Measurements from ENCODE around the gene MASP1.

The MASP1 gene, protein sequence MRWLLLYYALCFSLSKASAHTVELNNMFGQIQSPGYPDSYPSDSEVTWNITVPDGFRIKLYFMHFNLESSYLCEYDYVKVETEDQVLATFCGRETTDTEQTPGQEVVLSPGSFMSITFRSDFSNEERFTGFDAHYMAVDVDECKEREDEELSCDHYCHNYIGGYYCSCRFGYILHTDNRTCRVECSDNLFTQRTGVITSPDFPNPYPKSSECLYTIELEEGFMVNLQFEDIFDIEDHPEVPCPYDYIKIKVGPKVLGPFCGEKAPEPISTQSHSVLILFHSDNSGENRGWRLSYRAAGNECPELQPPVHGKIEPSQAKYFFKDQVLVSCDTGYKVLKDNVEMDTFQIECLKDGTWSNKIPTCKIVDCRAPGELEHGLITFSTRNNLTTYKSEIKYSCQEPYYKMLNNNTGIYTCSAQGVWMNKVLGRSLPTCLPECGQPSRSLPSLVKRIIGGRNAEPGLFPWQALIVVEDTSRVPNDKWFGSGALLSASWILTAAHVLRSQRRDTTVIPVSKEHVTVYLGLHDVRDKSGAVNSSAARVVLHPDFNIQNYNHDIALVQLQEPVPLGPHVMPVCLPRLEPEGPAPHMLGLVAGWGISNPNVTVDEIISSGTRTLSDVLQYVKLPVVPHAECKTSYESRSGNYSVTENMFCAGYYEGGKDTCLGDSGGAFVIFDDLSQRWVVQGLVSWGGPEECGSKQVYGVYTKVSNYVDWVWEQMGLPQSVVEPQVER
- 0 reads per million in 2 donors for total RNA-seq

DNA sequence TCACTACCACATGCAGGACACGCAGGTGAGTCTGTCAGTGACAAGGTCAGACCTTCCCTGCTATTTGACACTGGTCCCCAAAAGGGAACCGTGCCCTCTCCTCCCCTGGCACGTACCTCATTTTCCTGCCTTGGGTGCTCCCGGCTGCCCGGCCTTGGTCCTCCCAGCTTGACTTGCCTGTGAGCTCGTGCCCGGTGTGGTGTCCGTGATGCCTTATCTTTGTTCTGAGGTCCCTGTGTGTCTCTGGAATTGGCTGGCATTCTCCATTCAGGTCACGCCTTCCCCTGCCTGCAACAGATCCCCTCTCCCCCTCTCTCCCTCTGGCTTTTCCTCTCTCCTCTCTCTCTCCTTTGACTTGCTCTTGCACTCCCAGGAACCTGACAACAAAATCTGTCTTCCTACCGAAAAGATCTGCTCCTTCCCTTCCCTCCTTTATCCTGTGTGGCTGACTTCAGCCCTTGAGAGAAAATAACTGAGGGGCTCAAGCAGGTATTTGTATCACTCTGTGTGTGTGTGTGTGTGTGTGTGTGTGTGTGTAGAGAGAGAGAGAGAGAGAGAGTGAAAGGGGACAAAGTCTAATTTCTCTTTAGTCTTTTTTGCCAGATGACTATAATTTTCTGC is at the start of gene MASP1:
MASP1 (minus strand) TSS at position 226 of the 621 bp plus-strand sequence; CDS start at position 121, 105 bp downstream.
- DNase-seq, result no peak

DNA sequence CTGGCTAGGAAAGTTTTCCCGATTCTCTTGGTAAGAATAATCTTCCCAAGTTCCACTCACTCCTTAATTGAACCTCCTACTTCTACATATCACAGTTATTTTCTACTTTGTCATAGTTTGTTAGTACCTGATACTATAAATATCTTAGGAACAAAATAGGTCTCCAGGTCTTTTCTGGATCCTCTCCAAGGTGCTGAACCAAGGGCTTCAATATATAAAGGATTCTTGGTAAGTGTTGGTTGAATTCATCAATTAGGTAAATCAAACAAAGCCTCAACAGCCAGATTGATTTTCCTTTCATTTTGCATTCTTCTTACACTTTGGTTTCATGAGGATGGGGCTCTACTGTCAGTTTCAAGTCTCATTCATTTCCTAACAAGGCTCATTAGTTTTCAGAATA is 49.0 kb upstream of the MASP1 start:
- DNase-seq, result no peak

DNA sequence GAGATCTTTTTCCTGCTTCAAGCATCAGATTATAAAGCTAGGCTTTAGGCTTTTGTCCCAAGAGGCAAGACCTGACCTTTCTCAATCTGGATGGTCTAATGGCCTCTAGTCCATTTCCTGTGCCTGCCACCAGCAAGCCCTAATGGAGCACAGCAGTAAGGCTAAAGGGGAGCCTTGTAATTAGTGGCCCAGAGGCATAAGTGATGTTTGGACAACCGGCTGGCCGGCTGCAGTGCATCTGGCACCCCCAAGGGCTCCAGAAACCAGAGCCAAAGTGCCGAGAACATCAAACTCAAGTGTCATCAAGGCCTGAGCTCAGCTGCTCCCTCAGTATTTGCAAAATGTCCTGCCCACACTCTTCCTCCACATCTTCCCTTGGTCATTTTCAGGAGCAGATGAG is 44.8 kb upstream of the MASP1 start:
- no peak for DNase-seq

DNA sequence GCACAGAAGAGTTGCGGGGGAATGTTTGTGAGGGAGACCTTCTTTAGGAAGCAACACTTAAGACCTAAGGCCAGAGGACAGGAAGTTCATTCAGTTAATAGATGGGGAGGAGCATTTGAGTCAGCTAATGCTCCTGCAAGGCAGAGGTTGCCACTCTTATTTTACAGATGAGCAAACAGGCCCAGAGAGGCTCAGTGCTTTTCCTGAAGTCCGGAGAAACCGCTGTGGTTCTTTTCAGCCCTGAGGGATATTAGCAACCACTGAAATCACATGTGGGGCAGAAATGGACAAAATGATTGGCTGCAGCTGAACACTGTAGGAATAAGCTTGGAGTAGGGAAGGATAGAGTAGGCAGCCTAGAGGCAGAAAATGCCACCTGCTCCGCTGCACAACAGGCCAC is 43.4 kb upstream of the MASP1 start:
- DNase-seq, result no peak

DNA sequence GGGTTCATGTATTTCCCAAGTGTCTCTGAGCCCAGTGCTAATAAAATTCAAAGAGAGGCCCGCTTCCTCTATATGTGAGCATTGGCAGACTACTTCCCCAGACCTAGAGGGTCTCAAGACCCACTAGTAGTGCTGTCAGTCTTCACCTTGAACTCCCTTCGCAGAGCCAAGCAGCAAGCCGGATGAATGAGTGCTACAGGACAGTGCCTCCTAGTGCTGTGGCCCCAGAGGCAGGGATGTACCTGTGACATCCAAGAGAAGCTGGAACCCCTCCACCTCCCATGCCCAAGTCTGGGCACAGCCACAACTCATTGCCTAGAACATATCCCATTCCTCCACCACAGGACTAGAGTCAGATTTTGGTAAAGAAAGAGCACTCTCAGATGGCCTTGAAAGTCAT is 37.2 kb upstream of the MASP1 start:
- DNase-seq, result no peak

DNA sequence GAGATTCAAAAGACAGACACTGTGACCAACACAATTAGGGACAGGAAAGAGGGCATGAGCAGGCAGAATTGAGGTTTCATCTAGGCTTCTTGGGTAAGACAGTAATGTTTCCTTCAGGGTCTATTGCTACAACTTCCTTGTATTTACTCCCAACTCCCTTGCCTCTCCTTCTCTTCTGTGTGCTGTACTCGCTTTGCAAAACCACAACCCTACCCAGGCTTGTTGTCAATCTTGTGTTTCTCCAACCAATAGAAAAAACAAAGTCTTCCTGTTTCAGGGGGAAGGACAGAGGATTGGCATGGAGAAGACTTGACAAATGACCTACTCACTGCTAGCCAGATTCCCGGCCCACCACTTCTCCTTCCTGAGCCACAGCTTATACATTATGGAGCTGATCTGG is 36.3 kb upstream of the MASP1 start:
- DNase-seq, result no peak

DNA sequence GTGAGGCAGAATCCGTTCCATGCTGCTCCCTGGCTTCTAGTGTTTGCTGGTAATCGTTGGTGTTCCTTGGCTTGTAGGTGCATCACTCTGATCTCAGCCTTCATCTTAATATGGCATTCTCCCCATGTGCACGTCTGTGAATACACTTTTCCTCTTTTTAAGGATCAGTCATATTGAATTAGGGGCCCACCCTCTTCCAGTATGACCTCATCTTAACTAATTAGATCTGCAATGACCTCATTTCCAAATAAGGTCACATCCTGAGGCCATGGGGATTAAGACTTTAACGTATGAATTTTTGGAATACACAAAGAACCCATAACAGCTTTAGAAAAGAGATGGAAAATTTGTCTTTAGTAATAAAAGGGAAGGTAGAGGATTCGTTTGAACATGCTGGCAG is 34.1 kb upstream of the MASP1 start:
- DNase-seq, result no peak

DNA sequence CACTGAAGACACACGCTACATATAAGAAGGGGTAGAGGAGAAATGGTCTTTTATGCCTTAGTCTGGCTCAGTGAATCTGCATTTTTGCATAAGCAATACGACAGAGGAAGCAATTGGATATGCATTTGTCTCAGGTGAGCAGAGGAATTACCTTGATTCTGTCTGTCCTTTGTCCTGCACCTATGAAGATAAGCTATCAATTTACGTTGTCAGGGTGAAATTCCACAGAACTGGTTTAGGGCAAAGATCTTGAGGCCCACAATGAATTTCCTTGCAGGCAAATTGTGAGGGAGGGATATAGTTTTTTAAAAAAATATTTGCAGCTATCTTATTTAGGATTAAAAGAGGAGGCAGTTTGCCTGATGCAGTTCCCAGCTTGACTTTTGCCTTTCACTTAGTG is 31.6 kb upstream of the MASP1 start:
- DNase-seq, result no peak

DNA sequence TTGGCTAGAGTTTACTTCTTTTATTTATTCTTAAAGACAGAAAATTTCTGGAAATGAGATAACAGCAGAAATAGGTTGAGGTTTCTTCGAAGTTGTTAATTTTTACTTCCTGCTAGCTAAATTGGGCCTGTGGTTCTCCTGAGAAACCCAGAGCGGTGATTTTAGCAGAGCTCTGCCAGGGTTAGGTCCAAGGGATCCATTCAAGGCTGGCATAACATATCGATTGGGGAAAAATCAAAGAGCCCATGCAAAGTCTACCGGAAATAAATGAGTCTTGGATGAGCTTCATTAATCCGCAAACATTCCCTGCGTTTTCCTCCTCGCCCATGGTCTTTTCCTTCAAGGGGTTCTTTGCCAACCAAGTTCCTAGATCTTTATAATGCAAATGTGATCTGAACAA is 30.8 kb upstream of the MASP1 start:
- no peak for DNase-seq

DNA sequence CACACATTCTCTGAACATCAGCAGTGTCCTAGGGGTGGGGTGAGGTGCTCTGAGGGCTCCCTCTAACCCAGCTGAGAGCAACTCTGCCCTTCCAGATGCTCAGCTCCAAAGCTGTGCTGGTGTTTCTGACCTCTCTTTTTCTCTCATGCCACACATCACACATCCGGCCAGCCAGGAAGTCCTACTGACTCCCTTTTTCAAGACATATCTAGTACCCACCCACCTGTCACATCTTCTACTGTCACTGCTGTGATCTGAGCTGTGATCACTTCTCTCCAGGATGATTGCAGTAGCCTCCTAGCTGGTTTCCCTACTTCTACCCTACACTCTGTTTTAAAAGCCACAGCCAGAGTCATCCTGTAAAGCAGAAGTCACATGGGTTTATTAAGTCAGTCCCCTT is 30.2 kb upstream of the MASP1 start:
- DNase-seq, result no peak

DNA sequence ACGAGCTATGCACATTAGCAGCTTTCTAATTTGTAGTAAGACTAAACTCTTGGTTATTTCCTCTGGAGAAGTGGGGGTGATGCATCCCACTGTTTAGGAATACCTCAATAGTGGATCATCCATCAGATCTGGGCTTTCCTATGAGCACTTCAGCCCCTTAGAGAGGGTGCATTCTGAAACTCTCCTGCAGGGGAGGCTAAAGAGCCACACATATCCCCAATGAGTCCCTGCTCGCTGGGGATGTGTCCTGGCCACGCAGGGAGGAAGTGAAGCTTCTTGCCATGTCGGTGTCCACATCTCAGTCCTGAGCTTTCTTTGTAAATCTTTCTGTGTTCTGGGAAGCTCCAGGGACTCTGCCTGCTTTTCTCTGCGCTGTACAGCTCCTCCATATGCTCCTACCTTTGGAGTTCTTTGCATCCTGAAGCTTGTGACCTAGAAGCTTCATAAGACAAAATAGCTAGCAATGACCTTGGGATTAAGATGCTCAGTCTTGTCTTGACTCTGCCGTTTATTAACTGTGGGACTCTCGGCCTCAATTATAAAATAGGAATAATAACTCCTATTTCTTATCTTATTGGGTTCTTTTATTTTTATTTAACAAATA is 28.3 kb upstream of the MASP1 start:
- DNase-seq, result no peak

DNA sequence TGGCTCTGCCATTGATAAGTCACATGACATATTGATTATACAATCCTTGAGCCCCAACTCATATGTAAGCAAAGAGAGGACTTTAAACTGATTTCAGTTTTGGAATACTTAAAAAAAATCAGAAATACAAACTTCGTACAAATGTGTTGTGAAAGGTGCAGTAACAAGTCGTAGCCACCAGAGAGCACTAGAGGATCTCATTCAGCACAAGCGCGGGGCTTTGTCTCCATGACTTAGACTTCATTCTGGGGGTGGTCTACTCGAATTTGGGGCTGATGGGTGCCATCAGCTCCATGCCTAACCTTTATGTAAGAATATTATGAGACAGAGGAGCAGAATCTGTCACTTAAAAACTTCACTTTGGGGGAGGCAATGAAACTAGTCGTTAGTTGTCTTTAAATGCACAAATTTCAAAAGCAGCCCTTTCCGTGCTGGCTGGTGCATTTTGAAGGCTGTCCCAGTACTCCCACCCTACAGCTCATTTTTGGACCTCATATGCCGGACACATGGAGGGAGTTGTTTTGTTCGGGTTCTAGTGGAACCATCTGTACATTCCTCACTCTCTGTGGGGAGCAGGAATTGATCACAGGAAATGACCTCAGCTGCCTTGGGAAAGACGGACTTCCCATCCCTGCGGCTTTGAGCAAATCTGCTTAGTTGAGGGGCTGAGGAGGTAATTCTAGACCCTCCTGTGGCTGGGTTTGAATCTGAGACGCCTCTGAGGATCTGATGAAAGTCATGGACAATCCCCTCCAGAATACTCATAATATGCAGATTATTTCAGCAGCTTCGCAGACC is 27.5 kb upstream of the MASP1 start:
- no peak for DNase-seq

DNA sequence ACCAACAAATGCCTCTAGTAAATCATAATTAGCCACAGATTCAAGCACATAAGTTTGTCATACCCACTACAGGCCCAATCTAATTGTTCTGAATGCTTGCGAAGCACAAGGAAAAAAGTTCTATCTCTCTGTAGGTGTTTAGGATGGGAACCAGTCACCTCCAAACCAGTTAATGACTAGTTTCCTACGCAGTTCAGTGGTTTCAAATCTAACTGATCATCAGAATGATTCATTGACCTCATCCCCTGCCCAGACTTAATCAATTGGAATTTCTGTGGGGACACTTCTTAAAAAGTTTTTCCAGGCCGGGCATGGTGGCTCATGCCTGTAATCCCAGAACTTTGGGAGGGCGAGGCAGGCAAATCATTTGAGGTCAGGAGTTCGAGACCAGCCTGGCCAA is 24.3 kb upstream of the MASP1 start:
- no peak for DNase-seq

DNA sequence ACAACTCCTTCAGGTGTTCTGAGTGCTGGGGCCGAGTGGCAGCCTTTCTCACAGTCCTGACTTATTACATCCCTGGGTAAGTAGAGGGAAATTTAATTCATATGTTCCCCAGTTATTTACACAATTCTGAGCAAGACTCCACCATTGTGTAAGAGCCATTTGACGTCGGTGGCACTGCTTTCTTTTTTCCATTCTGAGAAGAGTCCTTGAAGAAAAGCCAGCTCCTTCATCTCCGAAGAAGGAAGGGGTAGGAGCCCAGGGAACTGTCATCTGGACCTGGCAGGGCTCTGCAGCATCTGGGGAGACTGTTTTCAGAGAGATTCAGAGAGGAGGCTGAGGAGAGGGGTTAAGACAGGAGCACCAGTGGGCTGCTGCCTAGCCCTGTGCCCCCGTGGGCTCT is 22.6 kb upstream of the MASP1 start:
- no peak for DNase-seq

DNA sequence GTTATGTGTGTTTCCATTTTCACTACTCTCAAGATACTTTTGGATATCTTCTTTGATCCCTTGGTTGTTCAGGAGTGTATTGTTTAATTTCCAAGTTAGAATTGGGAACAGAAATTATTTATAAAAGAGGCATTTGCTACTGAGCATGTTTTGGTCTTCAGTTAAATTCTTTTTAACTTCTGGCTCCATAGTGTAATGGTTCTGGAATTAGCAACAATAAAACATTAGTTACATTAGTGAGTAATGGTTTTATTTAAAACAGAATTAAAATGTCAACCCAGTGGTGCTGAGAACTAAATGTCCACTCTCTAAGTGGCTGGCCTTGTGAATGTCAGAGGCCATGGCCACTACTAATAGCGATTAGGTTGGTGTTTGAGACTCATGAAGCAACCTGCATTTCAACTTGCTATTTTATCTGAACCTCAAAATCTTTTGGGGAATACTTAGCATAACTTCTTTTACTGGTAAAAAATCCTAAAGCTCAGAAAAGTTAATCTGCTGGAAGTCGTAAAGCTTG is 19.5 kb upstream of the MASP1 start:
- DNase-seq, result no peak

DNA sequence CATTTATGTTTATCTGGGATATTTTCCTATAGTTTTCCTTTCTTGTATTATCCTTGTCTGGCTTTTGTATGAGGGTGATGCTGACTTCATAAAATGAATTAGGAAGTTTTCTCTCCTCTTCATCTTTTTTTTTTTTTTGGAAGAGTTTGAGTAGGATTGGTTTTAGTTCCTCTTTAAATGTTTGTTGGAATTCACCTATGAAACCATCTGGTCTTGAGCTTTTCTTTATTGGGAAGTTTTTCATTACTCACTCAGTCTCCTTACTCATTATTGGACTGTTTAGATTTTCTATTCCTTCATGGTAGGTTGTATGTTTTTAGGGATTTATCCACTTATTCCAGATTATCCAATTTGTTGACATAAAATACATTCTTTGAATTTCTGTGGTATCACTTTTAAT is 18.7 kb upstream of the MASP1 start:
- no peak for DNase-seq

DNA sequence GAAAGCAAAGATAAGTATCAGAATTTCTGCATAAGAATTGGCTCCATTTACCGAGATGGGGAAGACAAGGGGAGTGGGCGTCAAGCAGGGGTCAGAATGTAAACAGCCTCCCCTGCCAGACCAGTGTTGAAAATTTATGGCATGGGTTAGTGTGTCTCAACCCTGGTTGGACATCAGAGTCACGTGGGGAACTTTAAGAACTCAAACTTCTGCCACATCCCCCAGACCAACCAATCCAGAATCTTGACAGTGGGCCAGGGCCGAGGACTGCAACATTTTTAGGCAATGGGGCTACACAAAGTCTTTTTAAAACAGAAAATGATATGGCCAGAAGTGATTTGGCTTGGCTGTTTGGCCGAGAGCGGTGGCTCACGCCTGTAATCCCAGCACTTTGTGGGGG is 14.3 kb upstream of the MASP1 start:
- DNase-seq, result no peak

DNA sequence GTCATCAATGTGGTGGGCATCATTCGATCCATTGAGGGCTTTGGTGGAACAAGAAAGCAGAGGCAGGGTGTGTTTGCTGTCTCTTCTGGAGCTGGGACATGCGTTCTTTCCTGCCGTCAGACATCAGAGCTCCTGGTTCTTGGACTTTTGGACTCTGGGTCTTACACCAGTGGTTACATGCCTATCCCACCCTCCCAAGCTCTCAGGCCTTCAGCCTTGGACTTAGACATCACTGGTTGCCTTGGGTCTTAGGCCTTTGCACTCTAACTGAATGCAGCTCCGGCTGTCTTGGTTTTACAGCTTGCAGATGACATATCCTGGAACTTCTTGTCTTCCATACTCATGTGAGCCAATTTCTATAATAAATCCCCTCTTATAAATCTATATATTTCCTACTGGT is 8.1 kb upstream of the MASP1 start:
- no peak for DNase-seq

DNA sequence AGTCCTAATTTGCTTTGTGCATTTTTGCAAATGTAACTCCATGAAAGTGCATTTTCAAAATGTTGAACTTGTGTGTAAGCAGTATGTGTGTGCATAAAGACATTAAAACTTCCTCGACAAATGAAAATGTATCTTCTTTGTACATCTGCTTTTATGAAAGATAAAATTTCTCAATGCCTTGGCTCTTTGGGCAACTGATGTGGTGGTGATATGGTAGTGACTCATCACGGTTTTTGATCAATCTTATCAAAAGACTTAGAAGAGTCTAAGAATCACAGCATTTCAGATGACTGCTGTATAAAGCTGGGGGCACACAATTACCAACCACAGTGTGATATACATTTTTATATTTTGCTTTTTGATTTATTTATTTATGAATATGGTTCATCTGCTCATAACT is 5.4 kb upstream of the MASP1 start:
- DNase-seq, result no peak

DNA sequence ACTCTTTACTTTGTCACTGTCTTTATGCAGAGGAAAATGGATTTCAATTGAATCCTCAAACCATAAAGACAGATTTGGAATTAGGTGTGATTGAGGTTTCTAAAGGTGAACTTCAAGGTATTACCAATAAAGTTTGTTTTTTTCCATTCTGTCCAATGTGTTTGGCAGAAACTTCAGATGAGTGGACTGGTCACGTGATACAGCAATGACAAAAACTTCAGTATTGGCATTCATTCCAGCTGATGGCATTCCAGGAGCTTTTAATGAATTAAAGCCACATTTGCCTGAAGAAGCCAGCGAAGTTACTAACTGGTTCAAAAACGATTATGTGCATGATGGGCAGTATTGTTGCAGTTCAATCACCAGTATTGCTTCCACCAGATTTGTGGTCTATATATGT is 4.5 kb upstream of the MASP1 start:
- DNase-seq, result no peak

DNA sequence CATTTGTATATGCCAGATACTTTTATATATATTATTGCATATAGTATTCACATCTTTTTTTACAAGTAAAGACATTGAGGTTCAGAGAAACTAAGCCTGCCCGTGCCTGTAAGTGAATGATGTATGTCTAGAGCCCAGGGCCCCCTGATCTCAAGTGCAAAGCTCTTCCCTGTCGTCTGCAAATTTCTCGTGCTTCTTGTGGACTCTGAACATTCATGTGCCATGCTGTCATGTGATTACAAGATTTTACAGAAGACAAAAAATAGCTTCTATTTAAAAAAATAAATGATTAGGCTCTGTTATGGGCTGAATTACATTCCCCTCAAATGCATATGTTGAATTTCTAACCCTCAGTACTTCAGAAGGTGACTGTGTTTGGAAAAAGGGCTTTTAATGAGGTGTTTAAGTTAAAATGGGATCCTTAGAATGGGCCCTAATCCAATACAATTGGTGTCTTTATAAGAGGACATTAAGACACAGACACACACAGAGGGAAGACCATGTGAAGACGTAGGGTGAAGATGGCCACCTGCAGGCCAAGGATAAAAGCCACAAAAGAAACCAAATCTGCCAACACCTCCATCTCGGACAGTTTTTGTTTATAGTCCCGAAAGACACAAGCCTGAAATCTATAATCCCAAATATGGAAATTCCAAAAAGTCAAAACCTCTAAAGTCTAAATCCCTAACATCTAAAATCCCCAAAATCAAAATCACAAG is 3.9 kb upstream of the MASP1 start:
- DNase-seq, result no peak

Measured in activated gamma-delta T cell (primary cell).